ENCODE measurements around the gene GSTK1. TPM values are rescaled to one million over a fixed set of nuclear protein-coding genes. Genes with fewer than 3 reads are reported as not detected.

Gene GSTK1
- total and polyA plus RNA-seq, 10 of the 15 experiments (the other 5 are each of a cell fraction or from before 2014, with no cell fraction given): 76.2 to 166 (median 127) TPM

- POLR2A ChIA-PET: interaction anchor here (1.5 kb wide), 1 partner anchor 17 kb away, joined by 7 read pairs; the partner anchor contains the start of gene GSTK1
- no peak overlapping the region for H3K9ac ChIP-seq (ENCODE audit: control insufficient read depth, insufficient read depth, low read length)
- H3K4me2 ChIP-seq (ENCODE audit: control insufficient read depth, insufficient read depth): peak overlapping the region; percentile 17; the same call in 1 of the 2 replicates
- TF ChIP-seq REST (IDR thresholded peaks at IDR 0.05; ENCODE audit: low read depth, low read length) (no peak), E4F1 (IDR thresholded peaks at IDR 0.05; ENCODE audit: borderline replicate concordance, partially characterized antibody) (no peak), KDM1A (IDR thresholded peaks at IDR 0.05; ENCODE audit: borderline replicate concordance) (no peak), RELB (IDR thresholded peaks at IDR 0.05; ENCODE audit: low read depth) (no peak), STAT3 (IDR thresholded peaks at IDR 0.05; ENCODE audit: low read depth, low read length) (no peak), MYB (IDR thresholded peaks at IDR 0.05; ENCODE audit: borderline replicate concordance, low read depth, low read length) (no peak), KLF5 (IDR thresholded peaks at IDR 0.05; ENCODE audit: partially characterized antibody) (no peak), ZNF622 (IDR thresholded peaks at IDR 0.05) (no peak), HDAC6 (IDR thresholded peaks at IDR 0.05; ENCODE audit: unreplicated experiment) (no peak), CEBPZ (IDR thresholded peaks at IDR 0.05; ENCODE audit: low read depth, low read length) (no peak)
Measured at GRCh38 chr7:143280160-143280559, 16.9 kb downstream of the GSTK1 start.

More at GRCh38 chr7:143280160-143280559, 16.9 kb downstream of the GSTK1 start:
- DNase-seq (ENCODE audit: low read depth, low spot score) (no peak), FAIRE-seq (no peak), ATAC-seq (peak; percentile 14; the same call in 1 of the 3 replicates)
- no peak overlapping the region for H3K27ac ChIP-seq (ENCODE audit: control insufficient read depth, insufficient read depth)
- no TSS peak for BruUV-seq (replicated peaks)
- WGBS (ENCODE audit: insufficient coverage, insufficient replicate concordance, low lambda C conversion rate, missing lambda C conversion rate): 36% methylated on average over 1 of the region's 1 CpG
- H3K79me2 ChIP-seq (ENCODE audit: control insufficient read depth, insufficient read depth, low read length): no peaks in the 10 kb centered on the region
- no peaks in the 10 kb centered on the region for H4K20me1 ChIP-seq (ENCODE audit: control insufficient read depth, insufficient read depth)
- H3K4me1 ChIP-seq (ENCODE audit: control insufficient read depth, insufficient read depth, low read length): peaks cover 7% of the 10 kb centered on the region
- H3K36me3 ChIP-seq (ENCODE audit: control insufficient read depth in 2 of 2, insufficient read depth in 2 of 2, low read length in 1 of 2): no peaks in the 10 kb centered on the region
- ChIA-PET CTCF (interaction anchor here (0.6 to 2.3 kb wide), 12 partner anchors 8 to 136 kb away, joined by 3 to 12 read pairs (median 4); partner anchors contain the start of genes CASP2 and GSTK1), SMC1A (ENCODE audit: uncharacterized antibody, unreplicated experiment) (interaction anchor here (0.9 to 1.5 kb wide), 7 partner anchors 8 to 48 kb away, joined by 3 to 6 read pairs (median 4); partner anchors contain the start of genes CASP2 and GSTK1), RAD21 (ENCODE audit: unreplicated experiment) (interaction anchor here (1.2 to 1.3 kb wide), 2 partner anchors 17 to 40 kb away, joined by 3 to 5 read pairs; partner anchors contain the start of gene GSTK1)
- intact Hi-C loops (cut with micrococcal nuclease; ENCODE audit: unreplicated experiment) (no loop called here), in situ Hi-C loops (cut with MboI) (no loop called here)
- no peaks in the 10 kb centered on the region for H3K9me3 ChIP-seq (replicated peaks; ENCODE audit: control insufficient read depth, insufficient read depth, low read length)
- no peak overlapping the region for H3K4me3 ChIP-seq
- no peaks in the 10 kb centered on the region for H3K27me3 ChIP-seq (replicated peaks in 1 of 2; ENCODE audit: control insufficient read depth in 2 of 2, insufficient read depth in 2 of 2, low read length in 1 of 2)
- peak overlapping the region; percentile 69 for H2AFZ ChIP-seq (ENCODE audit: control insufficient read depth, low read depth, low read length)
